Measurements from ENCODE around the gene RAB1A.

Gene RAB1A

DNA sequence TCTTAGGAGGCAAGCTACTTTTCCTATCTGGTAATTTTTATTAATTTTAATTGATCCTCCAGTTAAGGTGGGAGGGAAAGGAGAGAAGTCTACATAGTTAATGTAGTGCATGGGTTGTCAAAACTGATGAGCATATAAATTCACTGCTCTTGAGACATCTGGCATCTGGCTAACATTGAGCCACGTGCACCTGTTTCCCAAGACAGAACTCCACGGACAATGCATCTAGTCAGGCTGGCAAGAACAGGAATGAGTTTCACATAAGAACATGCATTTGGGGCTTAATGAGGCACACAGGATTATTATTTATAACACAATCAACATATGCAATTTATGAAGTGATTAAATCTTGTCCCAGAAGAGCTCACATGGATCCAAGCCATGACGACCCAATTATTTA lies 16.2 kb upstream of the RAB1A start:
- TF ChIP-seq FOXP2 (optimal IDR thresholded peaks at IDR 0.05; ENCODE audit: borderline replicate concordance, extremely low read depth, extremely low read length, insufficient read depth) (no peak), POLR2AphosphoS5 (IDR thresholded peaks at IDR 0.05; ENCODE audit: low read depth, low read length) (no peak), SIN3A (IDR thresholded peaks at IDR 0.05; ENCODE audit: borderline replicate concordance, insufficient read depth, low read length) (no peak), TAF1 (IDR thresholded peaks at IDR 0.05; ENCODE audit: borderline replicate concordance, insufficient read depth, low read length) (no peak)
- TF ChIP-seq, protein P1, sequence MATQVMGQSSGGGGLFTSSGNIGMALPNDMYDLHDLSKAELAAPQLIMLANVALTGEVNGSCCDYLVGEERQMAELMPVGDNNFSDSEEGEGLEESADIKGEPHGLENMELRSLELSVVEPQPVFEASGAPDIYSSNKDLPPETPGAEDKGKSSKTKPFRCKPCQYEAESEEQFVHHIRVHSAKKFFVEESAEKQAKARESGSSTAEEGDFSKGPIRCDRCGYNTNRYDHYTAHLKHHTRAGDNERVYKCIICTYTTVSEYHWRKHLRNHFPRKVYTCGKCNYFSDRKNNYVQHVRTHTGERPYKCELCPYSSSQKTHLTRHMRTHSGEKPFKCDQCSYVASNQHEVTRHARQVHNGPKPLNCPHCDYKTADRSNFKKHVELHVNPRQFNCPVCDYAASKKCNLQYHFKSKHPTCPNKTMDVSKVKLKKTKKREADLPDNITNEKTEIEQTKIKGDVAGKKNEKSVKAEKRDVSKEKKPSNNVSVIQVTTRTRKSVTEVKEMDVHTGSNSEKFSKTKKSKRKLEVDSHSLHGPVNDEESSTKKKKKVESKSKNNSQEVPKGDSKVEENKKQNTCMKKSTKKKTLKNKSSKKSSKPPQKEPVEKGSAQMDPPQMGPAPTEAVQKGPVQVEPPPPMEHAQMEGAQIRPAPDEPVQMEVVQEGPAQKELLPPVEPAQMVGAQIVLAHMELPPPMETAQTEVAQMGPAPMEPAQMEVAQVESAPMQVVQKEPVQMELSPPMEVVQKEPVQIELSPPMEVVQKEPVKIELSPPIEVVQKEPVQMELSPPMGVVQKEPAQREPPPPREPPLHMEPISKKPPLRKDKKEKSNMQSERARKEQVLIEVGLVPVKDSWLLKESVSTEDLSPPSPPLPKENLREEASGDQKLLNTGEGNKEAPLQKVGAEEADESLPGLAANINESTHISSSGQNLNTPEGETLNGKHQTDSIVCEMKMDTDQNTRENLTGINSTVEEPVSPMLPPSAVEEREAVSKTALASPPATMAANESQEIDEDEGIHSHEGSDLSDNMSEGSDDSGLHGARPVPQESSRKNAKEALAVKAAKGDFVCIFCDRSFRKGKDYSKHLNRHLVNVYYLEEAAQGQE (IDR thresholded peaks at IDR 0.05; ENCODE audit: insufficient read depth in 1 of 2, low read depth in 2 of 2, low read length in 2 of 2): no peak

DNA sequence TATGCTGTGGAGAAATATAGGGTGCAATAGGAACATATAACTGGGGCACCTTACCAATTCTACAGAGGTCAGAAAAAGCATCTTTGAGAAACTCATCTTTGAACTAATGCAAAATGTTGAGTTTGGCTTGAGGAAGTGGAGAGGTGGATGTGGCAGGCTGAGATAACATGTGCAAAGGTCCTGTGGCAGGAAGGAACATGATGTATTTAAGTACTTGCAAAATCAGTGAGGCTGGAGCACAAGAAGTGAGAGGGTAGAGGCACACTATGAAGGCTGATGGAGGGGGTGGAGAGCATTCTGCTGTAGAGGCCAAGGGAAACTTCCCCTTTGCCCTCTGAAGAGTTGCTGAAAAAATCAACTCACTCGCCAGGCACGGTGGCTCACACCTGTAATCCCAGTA lies 14.7 kb upstream of the RAB1A start:
- TF ChIP-seq SIN3A (IDR thresholded peaks at IDR 0.05; ENCODE audit: borderline replicate concordance, insufficient read depth, low read length) (no peak), FOXP2 (optimal IDR thresholded peaks at IDR 0.05; ENCODE audit: borderline replicate concordance, extremely low read depth, extremely low read length, insufficient read depth) (no peak), POLR2AphosphoS5 (IDR thresholded peaks at IDR 0.05; ENCODE audit: low read depth, low read length) (no peak), TAF1 (IDR thresholded peaks at IDR 0.05; ENCODE audit: borderline replicate concordance, insufficient read depth, low read length) (no peak)
- TF ChIP-seq, protein P1 (IDR thresholded peaks at IDR 0.05; ENCODE audit: insufficient read depth in 1 of 2, low read depth in 2 of 2, low read length in 2 of 2): no peak

DNA sequence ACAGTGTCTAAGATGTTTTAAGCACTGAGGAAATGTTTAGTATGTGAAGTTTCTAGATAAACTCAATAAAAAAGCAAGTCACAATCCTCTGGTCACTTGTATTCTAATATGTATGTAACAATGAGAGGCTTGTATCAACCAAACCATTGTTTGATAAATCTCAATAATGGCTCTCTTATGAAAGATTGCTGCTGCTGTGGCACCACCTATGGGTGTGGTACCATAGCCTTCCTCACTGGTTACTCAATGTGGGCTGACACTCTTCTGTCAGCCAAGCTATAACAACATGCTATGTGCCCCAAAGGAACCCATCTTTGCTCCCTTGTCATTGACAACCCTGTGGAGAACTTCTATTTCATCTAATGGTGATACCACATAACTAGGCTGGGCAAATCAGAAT lies 12.6 kb upstream of the RAB1A start:
- TF ChIP-seq SIN3A (IDR thresholded peaks at IDR 0.05; ENCODE audit: borderline replicate concordance, insufficient read depth, low read length) (no peak), POLR2AphosphoS5 (IDR thresholded peaks at IDR 0.05; ENCODE audit: low read depth, low read length) (no peak), TAF1 (IDR thresholded peaks at IDR 0.05; ENCODE audit: borderline replicate concordance, insufficient read depth, low read length) (no peak), FOXP2 (optimal IDR thresholded peaks at IDR 0.05; ENCODE audit: borderline replicate concordance, extremely low read depth, extremely low read length, insufficient read depth) (no peak)
- TF ChIP-seq, protein P1 (IDR thresholded peaks at IDR 0.05; ENCODE audit: insufficient read depth in 1 of 2, low read depth in 2 of 2, low read length in 2 of 2): no peak

DNA sequence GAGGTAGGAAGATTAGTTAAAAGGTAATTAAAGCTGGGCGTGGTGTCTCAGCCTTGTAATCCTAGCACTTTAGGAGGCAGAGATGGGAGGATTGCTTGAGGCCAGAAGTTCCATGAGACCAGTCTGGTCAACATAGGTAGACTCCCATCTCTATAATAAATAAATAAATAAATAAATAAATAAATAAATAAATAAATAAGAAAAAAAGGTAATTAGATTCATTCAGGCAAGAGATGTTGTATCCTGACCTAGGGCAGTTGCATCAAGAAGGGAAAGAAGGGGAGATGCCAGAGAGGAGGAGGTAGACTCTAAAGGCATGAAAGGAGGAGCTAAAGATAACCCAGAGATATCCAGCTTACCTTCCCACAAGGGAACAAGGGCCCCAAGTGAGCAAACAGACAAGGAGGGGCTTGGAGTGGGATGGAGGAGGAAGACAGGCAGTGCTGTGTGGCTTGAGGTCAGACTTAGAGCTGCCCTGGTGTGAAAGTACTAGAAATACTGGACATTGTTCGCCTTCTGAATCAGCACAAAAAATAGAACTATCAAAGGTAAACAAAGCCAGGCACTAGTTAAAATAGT lies 7.4 kb upstream of the RAB1A start:
- no peak for TF ChIP-seq TAF1 (IDR thresholded peaks at IDR 0.05; ENCODE audit: borderline replicate concordance, insufficient read depth, low read length)
- TF ChIP-seq, protein P1 (IDR thresholded peaks at IDR 0.05; ENCODE audit: insufficient read depth in 1 of 2, low read depth in 2 of 2, low read length in 2 of 2): no peak
- TF ChIP-seq POLR2AphosphoS5 (IDR thresholded peaks at IDR 0.05; ENCODE audit: low read depth, low read length): no peak
- TF ChIP-seq FOXP2 (optimal IDR thresholded peaks at IDR 0.05; ENCODE audit: borderline replicate concordance, extremely low read depth, extremely low read length, insufficient read depth): no peak
- no peak for TF ChIP-seq SIN3A (IDR thresholded peaks at IDR 0.05; ENCODE audit: borderline replicate concordance, insufficient read depth, low read length)

All from PFSK-1 (cell line).